OCI-LY7 (cell line): ENCODE measurements around the gene RAB3C.
"Not testable (repeated sequence)": the region's sequence is repeated elsewhere in the genome, so short reads cannot be mapped to it uniquely, and the experiment has no call there.

ENCODE experiments used
- CTCF ChIP-seq: fragments of 200-600 bp; sonication (generic); conservative IDR thresholded peaks from 2 replicates; pipeline ENCODE4 v1.5.1; 2014; ENCODE audit warnings: mild to moderate bottlenecking, antibody characterized with exemption, low read length, moderate library complexity, mixed read lengths
- EZH2phosphoT487 ChIP-seq: fragments of 200-600 bp; sonication (generic); IDR thresholded peaks from 2 replicates; pipeline ENCODE4 v1.6.1; 2018; ENCODE audit warnings: low read depth, borderline replicate concordance, mild to moderate bottlenecking, mixed run types, antibody characterized with exemption, low read length, moderate library complexity, mixed read lengths

- not testable (repeated sequence) for TF ChIP-seq CTCF, EZH2phosphoT487
Observed at GRCh38 chr5:58572973-58573372, 9.9 kb upstream of the RAB3C start.
